HG02970 (cell line): ENCODE measurements around the gene ZCCHC8.

Experiments
- ATAC-seq: cut with Tn5 transposase; IDR thresholded peaks from one replicate; pipeline ENCODE4 v1.9.1; 2021; ENCODE audit warnings: mild to moderate bottlenecking, moderate library complexity, moderate number of reproducible peaks; ENCODE audit not compliant: unreplicated experiment, low FRiP score

Gene ZCCHC8

GRCh38 chr12:122500685-122501488 is at the start of gene ZCCHC8:
Gene ZCCHC8 (minus strand): TSS chr12:122500932. CDS start chr12:122500840, 92 bp downstream.
- peak; percentile 90 for ATAC-seq

- no peak for ATAC-seq
These were observed 46.6 kb upstream of the ZCCHC8 start for GRCh38 chr12:122547330-122547729.

GRCh38 chr12:122545855-122546254 is 45.1 kb upstream of the ZCCHC8 start:
- peak; percentile 63 for ATAC-seq

- no peak for ATAC-seq
These were observed 43.8 kb upstream of the ZCCHC8 start for GRCh38 chr12:122544537-122544936.

- no peak for ATAC-seq
These were observed 37.8 kb upstream of the ZCCHC8 start for GRCh38 chr12:122538496-122538895.

- no peak for ATAC-seq
These were observed 36.3 kb upstream of the ZCCHC8 start for GRCh38 chr12:122537021-122537420.

GRCh38 chr12:122533856-122534255 is 33.1 kb upstream of the ZCCHC8 start:
- no peak for ATAC-seq

- ATAC-seq = no peak
These were observed 28.3 kb upstream of the ZCCHC8 start for GRCh38 chr12:122528992-122529391.

GRCh38 chr12:122528582-122528981 is 27.9 kb upstream of the ZCCHC8 start:
- ATAC-seq = no peak

GRCh38 chr12:122527478-122527944 is 26.8 kb upstream of the ZCCHC8 start:
- no peak for ATAC-seq

- peak; percentile 91 for ATAC-seq
These were observed 26.1 kb upstream of the ZCCHC8 start, which contains the start of the genes KNTC1 and RSRC2 for GRCh38 chr12:122526683-122527477. Gene KNTC1 (plus strand): TSS chr12:122527249. CDS start chr12:122530064, 2,815 bp downstream. Gene RSRC2 (minus strand): TSS chr12:122526936. CDS start chr12:122526853, 83 bp downstream.

GRCh38 chr12:122523846-122524718 is 23.4 kb upstream of the ZCCHC8 start:
- ATAC-seq = no peak

GRCh38 chr12:122523280-122523679 is 22.5 kb upstream of the ZCCHC8 start:
- ATAC-seq = no peak

- no peak for ATAC-seq
These were observed 19.9 kb upstream of the ZCCHC8 start for GRCh38 chr12:122520676-122521075.

- no peak for ATAC-seq
These were observed 18.7 kb upstream of the ZCCHC8 start for GRCh38 chr12:122519418-122519817.

GRCh38 chr12:122518908-122519307 is 18.2 kb upstream of the ZCCHC8 start:
- no peak for ATAC-seq

- ATAC-seq = no peak
These were observed 17.1 kb upstream of the ZCCHC8 start for GRCh38 chr12:122517877-122518276.

- no peak for ATAC-seq
These were observed 16.0 kb upstream of the ZCCHC8 start for GRCh38 chr12:122516544-122517361.

- no peak for ATAC-seq
These were observed 14.5 kb upstream of the ZCCHC8 start for GRCh38 chr12:122515275-122515674.
